NCI-H1417 treated with DMSO at 0.1 percent for 48 hours (cell line): Measurements from ENCODE around the gene PAPPA.

Source experiments
- DNase-seq: peaks from one replicate; lab custom pipeline; 2025; lab: John Stamatoyannopoulos, UW

Gene PAPPA

DNA sequence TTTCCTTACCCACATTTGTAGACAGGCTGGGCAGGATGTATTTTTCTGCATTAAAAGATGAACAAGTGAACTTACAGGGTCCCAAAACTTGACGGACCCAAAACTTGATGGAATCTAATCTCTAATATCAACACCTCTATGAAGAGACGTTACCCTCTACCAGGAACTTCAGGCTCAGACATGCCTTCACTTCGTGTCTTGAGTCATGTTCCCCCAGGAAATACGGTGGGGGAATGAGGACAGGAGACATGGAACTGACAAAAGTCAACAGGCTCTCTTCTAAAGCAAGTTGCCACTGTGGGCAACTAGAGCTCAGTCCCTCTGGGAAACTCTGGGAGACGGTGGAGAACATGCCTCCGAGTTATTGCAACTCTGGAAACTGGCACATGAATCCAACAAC, 196.1 kb downstream of the PAPPA start:
- DNase-seq: no peak

DNA sequence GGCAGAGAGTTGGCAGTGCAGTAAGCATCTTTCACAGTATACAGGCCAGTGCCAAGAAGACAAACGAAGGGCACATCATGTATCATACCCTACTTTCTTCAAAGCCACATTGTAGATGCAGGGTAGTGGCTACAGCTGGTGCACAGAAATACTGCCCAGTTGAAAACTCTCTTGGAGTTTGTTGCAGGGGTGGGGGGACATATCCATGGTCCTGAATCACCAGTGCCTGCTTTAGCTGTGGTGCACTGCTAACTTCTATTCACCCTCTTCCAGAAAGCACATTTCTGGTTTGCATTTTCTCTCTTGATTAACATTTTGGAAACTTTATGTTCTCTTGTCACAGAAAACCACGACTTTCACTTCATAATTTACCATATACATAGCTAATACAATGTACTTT, 196.6 kb downstream of the PAPPA start:
- DNase-seq: no peak

DNA sequence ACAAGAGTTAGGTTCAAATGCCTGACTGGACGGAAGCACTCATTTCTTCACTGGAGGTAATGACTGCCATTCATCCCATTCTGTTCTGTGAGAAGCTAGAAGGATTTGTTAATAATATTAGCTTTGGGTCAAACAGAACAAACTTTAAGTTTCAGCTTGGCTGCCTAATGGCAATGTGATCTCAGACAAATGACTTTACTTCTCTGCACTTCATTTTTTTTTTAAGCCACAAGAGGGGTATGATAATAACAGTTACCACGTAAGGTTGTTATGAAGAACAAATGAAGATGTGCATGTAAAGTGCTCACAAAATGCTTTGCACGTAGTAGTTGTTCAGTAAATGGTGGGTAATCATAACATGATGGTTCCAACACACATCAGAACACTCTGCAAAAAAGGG, 199.4 kb downstream of the PAPPA start:
- no peak for DNase-seq

DNA sequence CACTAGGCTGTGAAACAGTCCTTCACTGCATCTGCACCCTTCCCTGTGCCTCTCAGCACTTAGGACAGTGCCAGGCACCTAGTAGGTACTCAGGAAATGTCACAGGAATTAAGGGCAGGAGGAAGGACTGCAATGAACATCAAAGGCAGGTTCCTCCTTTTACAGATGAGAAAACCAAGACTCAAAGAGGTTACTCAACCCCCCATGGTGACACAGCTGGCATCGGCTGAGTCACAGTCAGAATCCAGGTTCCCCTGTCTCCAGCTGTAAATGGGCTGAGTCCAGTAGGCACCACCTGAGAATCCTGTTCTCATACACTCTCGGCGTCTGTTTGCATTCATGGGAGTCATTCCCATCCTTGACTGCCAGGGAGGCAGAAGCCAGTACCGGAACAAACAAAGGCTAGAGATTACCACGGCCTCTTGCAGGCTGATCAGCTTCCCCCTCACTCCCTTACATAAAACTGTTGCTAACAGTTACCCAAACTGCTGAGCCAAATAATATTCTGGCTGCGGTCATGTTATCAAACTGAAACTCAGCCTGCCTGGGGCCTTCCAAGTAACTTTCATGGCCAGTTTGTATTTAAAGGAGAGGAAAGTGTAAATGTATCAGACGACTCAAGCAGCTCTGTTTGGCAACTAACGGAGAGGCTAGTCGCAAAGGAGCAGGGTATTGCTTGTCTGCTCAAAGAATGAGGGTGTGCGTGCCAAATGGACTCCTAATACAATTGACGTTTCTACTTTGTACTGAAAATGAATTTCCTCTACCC, 201.7 kb downstream of the PAPPA start:
- no peak for DNase-seq

DNA sequence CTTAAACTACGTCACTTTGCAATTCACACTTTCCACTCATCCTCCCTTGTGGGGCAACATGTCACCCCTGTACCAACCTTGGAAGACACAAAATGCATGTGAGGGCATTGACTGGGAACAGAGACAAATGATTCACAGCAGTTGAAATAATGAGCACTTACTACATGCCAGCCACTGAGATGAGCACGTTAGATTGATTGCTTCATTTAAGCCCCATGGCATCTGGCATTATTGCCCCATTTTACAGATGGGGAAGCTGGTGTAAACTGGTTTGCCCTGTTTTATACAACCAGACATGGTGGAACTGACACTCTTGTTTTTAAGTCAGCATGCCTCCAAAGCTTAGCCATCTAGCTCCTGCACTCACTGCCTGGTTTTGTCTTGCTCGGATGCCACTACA, 204.7 kb downstream of the PAPPA start:
- no peak for DNase-seq

DNA sequence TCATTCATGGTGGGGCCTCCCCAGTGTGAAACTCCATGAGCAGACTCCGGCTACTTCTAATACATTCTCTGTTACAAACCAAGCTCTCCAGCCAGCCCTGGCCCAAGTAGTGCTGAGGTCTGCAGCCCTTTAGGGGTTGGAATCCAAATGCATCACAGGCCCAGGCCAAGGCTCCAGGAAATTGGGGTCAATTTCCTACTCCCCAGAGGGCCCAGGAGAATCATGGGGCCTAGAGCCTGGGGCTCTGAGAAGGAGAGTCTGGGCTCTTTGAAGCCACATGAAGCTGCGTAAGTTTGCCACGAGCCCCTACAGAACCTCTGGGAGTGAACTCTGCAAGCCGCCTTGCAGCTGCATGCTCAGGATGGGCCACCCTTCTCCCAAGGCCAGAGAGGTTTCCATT, 206.4 kb downstream of the PAPPA start:
- DNase-seq: no peak

DNA sequence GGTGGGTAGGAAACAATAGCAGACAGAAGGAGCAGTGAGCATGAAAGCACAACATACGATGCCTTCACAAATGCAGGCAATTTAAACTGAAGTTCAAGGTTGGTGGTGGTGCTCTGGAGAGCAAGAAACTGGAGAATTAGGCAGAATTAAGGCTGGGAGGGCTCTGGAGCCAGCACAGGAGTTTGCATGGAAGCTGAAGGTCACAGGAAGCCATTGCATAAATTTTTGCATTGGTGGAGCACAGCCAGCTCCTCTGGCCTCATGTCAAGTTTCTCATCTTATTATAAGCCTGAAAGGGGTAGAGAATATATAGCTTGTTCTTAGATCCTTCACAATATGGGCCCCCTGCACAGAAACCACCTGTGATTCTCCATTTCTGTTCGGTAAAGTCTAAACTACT, 207.4 kb downstream of the PAPPA start:
- no peak for DNase-seq

DNA sequence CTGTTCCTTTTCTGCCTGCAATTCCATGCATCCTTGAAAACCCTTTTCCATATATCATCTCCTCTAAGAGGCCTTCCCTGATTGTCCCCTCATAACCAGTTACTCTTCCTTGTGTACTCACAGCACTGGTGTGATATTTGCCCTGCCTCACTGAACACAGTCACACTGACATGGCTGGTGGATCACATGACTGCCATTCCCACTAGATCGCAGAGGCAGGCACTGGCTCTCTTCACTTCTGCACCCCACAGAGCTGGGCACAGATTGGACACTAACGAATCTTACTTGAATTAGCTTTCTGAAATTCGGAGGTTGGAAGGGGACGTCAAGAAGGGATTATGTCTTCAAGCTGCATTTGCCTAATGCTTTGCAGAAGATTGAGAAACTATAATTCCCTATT, 208.0 kb downstream of the PAPPA start:
- no peak for DNase-seq

DNA sequence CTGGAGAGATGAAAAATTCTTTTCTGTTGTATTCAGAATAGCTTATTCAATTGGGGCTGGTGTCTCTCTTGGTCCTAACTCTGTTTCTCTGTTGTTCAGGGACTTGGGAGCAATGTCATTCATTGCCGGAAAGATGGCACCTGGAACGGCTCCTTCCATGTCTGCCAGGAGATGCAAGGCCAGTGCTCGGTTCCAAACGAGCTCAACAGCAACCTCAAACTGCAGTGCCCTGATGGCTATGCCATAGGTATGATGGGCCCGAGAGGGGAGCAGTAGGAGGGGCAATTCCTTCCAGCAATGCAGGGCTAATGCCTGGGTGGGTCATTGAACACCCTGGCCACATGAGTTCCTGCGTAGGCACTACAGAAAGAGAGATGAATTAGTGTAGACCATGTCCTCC, 208.9 kb downstream of the PAPPA start:
- no peak for DNase-seq

DNA sequence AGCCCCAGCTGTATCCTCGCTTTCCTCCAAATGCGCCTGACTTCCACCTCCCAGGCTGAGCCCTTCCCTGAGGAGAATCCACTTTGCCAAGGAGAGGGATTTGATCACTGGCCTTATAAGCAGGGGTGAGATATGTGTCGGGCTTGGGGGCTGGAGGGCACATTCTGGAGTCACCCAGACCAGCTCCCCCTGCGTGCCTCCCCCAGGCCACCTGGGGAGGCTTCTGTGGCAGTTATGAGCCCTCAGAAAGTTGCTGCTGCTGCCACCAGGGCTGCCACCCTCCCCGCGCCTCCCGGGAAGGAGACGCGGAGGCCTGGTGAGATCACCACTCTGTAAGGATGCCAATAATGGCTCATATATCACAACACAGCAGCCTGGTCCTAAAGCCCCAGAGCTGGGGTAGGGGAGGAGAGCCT, 211.5 kb downstream of the PAPPA start:
- no peak for DNase-seq

DNA sequence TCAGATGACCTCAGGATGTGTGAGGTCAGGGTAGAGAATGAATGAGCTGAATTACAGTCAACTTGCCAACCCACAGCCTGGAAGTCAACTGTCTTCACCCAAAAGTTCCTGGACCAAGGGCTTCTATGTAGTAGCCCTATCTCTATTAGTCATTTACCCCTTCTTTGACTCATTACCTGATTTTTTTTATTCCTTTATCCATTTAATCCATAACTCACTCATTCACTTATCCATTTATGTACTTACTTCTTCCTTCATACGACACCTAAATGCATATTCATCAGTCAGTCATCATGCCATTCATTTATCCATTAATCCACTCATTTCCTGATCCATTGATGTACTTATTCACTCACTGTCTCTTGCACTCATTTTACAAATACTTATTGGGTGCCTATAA, 212.7 kb downstream of the PAPPA start:
- DNase-seq: no peak

DNA sequence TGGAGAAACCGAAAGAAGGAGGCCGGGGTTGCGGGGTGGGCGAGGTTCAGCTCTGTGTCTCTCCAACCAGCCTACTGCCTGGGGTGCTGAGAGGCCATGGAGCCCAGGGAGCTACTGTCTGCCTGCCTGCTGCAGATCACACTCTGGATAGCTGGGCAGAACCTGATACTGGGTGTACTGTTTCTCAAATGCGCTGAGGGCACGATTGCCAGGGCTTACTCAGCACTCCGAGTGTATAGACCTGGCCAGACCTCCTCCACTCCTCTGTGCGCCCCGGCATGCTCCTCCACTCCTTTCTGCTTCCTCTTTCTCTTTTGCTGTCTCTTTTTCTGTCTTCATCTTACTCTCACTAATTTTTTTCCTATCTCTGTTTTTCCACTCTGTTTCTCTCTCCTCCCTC, 215.1 kb downstream of the PAPPA start:
- DNase-seq: no peak

DNA sequence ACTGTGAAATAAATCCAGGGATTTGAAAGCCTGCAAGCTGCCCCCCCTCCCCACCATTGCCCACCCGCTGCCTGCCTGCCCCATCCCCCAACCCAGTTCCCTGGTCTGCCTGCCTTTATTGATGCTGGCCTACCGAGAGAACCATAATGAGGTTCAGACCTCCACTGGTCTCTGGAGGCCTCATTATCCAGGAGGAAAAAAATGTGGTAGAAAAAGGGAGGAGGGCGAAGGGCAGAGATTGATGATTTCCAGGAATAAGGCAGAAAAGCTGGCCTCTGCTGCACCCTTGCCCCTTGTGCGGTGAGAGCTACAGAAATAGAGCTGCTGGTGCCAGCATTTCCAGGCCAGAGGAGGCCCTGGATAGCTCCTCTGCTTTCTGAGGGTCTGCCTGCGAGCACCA, 216.1 kb downstream of the PAPPA start:
- no peak for DNase-seq

DNA sequence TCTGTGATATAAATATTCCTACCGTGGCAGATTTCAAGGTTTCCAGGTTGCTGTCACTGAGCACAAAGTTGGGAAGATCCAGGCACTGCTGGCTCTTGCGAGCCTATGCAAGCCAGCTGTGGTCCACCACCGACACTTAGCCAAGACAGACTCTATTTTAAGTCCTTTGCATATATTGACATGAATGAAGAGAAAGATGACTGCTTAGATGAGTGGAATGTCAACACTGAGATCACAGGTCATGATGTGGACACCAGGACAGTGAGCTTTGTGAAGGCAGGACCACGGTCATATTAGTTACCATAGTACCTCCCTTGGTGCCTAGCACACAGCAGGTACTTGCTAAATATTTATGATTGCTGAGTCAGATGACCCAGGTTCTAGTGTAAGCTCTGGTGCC, 217.0 kb downstream of the PAPPA start:
- no peak for DNase-seq

DNA sequence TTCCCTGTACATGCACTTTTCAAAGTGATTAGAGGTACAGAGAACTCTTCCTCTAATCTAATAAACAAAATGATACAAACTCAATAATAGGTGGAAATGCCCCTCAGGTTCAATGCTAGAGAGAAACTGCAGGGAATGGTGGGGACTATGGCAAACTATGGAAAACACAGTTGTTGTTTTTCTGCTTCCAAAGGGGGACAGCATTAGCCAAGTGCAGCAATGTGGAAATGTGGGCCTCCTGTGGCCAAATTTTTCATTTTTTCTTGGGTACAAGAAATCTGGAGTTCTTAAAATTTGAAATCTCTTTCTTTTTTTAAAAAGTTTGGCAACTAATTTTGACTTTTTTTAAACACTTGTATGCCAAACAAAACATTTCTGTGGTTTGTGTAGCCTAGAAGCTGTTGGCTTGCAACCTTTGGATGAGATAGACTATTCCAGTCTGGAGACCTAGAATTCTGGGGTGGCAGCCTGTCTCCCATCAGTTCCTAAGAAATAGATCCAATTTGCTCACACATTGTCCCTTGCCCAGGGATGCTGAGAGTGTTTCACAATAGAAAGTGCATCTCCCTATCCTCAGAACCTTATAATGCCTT, 218.6 kb downstream of the PAPPA start:
- no peak for DNase-seq

DNA sequence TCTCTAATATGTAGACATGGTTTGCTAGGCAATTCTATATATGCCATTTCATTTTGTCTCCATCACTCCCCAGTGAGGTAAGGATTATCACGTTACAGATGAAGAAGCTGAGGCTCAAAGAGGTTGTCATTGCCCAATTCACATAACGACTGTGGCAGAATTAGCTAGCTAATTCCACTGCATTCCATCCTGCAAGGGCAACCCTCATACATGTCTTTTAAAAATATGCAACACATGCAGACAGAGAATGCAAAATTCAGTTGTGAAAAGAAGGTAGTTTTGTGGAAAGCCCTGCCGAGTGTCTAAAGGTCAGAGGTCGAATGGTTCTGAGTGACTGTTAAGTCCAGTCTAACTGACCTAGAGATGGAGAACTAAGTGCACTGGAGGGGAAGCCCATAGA, 219.2 kb downstream of the PAPPA start:
- no peak for DNase-seq

DNA sequence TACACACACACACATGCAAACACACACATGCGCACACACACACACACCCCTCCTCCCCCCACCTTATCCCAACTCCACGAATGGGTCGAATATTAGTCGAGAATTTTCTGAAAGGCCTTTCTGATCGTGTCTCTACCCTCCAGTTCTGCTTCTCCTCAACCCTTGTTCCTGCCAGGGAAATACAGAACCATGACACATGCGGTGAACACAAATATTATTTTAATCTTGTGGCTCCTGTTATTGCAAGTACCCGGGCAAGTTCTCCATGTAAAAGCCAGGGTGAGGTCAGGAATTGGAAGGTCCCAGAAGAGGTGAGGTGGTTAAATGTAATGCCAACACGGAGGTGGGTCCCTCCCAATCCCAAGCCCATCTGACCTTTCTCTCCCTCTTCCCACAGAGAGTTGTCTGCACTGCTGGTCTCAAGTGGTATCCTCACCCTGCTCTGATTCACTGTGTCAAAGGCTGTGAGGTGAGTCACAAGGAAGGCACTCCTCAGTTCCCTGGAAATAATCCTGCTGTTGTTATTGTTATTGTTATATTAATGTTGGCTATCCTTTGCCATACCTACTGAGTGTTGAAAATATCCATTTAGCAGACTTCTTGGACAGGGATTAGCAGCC, 223.7 kb downstream of the PAPPA start:
- DNase-seq: no peak

DNA sequence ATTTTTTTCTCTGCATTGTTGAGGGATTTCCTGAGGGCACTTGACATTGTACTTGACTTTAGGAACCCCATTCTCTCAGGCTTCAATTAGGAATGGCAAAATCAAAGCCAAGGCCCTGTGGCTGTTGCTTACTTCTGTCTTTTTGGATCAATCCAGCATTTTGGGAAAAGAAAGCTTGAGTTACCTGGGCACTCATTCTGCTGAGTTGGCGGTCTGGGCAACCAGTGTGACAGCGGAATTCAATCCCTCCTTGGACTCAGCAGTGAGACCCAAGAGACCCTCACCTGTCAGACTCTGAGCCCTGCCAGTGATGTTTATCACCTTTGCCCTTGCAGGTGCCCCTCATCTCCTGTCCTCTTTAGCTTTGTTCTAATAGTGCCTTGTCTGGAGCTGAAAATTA, 225.3 kb downstream of the PAPPA start:
- no peak for DNase-seq

DNA sequence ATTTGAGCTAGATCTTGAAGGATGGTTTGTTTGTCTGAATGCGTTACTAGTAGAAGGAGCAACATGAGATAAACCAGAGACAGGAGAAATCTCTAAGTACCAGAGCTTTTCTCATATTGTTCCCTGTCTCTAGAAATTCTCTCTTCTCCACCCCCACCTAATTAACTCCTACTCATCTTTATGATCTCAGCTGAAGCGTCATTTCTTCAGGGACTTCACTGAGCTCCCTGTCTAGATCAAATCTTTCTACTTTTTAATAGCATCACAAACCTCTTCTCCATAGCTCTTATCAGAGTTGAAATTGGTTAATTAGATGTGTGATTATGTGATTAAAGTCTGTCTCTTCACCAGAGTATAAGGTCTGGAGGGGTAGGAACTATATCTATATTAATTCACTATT, 226.2 kb downstream of the PAPPA start:
- DNase-seq: no peak

DNA sequence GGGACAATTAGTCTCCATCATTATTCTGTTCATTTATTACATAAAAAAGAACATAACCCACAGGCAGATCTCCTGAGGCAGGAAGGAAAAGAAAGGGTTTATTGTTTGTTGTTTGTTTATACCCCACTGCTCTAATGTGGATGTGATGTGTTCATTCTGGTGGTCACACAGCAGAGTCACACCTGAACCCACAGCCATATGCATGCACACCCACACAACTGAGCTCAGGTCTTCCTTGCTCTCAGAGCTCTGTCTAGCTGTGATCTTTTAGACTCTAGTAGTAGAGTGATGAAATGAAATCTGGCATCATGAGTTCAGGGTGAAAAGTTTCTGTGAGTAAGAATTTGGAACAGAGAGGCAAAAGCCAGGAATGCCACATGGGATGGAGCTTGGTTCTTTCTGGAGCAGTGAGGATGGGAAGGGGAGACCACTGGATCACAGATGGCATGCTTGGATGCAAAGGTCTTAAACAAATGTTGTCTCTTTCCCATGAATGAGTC, 227.0 kb downstream of the PAPPA start:
- DNase-seq: no peak

DNA sequence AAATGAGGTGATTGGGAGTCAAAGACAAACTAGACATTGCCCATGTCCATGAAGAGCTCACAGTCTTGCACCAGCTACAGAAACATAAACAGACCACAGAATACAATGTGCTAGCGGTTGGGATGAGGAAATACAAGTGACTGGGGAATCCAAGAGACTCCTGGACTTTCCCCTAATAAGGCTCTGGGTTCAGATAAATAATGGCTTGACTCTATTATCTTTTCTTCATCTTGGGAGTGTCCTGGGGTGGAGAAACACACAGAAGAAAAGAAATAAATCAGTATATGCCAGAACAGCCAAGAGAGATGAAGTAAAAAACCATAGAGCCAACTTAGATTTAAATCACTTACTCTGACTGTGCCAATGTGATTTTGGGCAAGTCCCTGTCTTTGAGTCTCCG, 227.8 kb downstream of the PAPPA start:
- no peak for DNase-seq

DNA sequence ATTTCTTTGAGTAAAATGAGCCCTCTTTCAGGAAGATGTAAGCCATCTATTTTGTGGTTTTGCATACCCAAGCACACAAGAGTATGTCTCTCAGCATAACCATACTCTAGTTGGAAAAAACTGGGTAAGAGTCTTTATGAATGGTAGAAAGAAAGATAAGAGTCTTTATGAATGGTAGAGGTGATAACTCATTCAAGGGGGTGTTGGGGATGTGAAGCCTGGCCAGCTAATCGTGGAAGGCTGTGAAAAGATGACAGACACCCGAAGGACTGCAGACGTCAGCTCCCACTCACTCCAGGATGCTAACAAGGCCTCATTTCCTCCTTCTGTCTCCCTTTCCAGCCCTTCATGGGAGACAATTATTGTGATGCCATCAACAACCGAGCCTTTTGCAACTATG, 228.5 kb downstream of the PAPPA start:
- DNase-seq: no peak

DNA sequence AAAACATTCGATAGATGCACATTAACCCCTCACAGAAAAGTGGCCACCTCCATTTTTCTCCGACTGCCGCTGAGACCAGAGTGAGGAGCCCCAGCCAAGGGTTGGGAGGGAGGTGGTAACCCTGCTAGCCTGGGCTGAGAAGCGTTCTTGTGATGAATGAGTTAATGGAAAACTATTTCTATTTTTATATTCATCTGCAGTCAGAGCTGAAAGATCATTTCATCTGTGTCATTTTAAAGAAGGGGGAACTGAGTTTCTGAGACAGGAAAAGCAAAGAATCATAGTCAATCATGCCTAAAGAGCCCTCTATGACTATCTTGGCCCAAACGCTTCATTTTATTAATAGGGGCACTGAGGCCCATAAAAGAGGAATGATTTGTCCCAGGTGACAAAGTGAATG, 229.5 kb downstream of the PAPPA start:
- DNase-seq: no peak

DNA sequence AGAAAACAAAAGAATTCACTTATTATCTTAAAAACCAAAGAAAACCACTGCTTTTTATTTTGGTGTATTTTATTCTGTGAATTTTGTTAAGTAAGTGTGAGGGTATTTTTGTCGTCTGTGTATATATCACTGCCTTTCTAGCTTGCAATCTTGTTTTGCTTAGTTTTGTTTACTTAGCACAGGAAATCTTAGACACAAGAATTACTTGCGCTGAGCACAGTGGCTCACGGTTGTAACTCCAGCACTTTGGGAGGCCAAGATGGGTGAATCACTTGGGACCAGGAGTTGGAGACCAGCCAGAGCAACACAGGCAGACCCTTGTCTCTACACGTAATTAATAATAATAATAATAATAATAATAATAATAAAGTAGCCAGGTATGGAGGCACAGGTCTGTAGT, 230.3 kb downstream of the PAPPA start:
- DNase-seq: no peak
